SU-DHL-6 (cell line): ENCODE data around the gene SLC25A4.

ENCODE experiments used
- H2AFZ ChIP-seq: fragments of 200-600 bp; sonication (generic); 2 replicates; pipeline ENCODE4 v1.6.1; 2014; ENCODE audit warnings: low read depth, mild to moderate bottlenecking, moderate library complexity, mixed read lengths, antibody characterized with exemption, low read length; ENCODE audit not compliant: severe bottlenecking
- H3F3A ChIP-seq: fragments of 200-600 bp; shearing (Covaris generic); 2 replicates; pipeline ENCODE4 v1.6.0; 2016; ENCODE audit warnings: antibody characterized with exemption, mild to moderate bottlenecking; ENCODE audit not compliant: insufficient read depth
- H3K27ac ChIP-seq: fragments of 200-600 bp; sonication (generic); 2 replicates; pipeline ENCODE4 v1.5.1; 2016; ENCODE audit warnings: low read depth, mild to moderate bottlenecking, low read length, moderate library complexity, mixed read lengths
- H3K27me3 ChIP-seq: fragments of 200-600 bp; sonication (generic), shearing (Covaris generic); 2 replicates; pipeline ENCODE4 v1.6.0; 2014; ENCODE audit warnings: mild to moderate bottlenecking, low read length
- H3K36me3 ChIP-seq: fragments of 200-600 bp; sonication (generic); 2 replicates; pipeline ENCODE4 v1.6.1; 2014; ENCODE audit warnings: mild to moderate bottlenecking, low read length, mixed read lengths
- H3K4me2 ChIP-seq: fragments of 300-600, 200-600 bp; shearing (Covaris generic), sonication (generic); 2 replicates; pipeline ENCODE4 v1.6.0; 2014; ENCODE audit warnings: low read length, low read depth, mild to moderate bottlenecking; ENCODE audit not compliant: poor library complexity, severe bottlenecking
- H3K4me3 ChIP-seq: fragments of 200-600 bp; sonication (generic); 2 replicates; pipeline ENCODE4 v1.5.1; 2014; ENCODE audit warnings: antibody characterized with exemption, low read length, mild to moderate bottlenecking, mixed read lengths; ENCODE audit not compliant: insufficient read depth, poor library complexity, severe bottlenecking
- H3K79me2 ChIP-seq: fragments of 200-600 bp; sonication (generic); 2 replicates; pipeline ENCODE4 v1.6.1; 2014; ENCODE audit warnings: mild to moderate bottlenecking, low read length, moderate library complexity; ENCODE audit not compliant: insufficient read depth
- H3K9ac ChIP-seq: fragments of 200-600 bp; sonication (generic); 2 replicates; pipeline ENCODE4 v1.7.0; 2014; ENCODE audit warnings: mild to moderate bottlenecking, low read length
- H3K9me2 ChIP-seq: fragments of 200-600 bp; sonication (generic); replicated peaks from 2 replicates; pipeline ENCODE4 v1.6.1; 2014; ENCODE audit warnings: low read length; ENCODE audit not compliant: insufficient read depth
- H3K9me3 ChIP-seq: fragments of 200-600 bp; sonication (generic); 2 replicates; pipeline ENCODE4 v1.6.1; 2014; ENCODE audit warnings: low read length, mixed read lengths; ENCODE audit not compliant: insufficient read depth
- H4K20me1 ChIP-seq: fragments of 200-600 bp; sonication (generic); 2 replicates; pipeline ENCODE4 v1.6.1; 2014; ENCODE audit warnings: low read depth, mild to moderate bottlenecking, antibody characterized with exemption, low read length, moderate library complexity, mixed read lengths
- CTCF ChIP-seq: fragments of 200-600 bp; sonication (generic); IDR thresholded peaks from one replicate; pipeline ENCODE4 v1.5.1; 2017; ENCODE audit warnings: antibody characterized with exemption, mild to moderate bottlenecking, low read length, moderate library complexity; ENCODE audit not compliant: insufficient read depth, poor library complexity, severe bottlenecking
- EZH2phosphoT487 ChIP-seq: fragments of 200-600 bp; sonication (generic), shearing (Covaris generic); conservative IDR thresholded peaks from 2 replicates; pipeline ENCODE4 v1.6.1; 2018; ENCODE audit warnings: mild to moderate bottlenecking, antibody characterized with exemption, low read length, moderate library complexity, mixed read lengths

The SLC25A4 gene

DNA sequence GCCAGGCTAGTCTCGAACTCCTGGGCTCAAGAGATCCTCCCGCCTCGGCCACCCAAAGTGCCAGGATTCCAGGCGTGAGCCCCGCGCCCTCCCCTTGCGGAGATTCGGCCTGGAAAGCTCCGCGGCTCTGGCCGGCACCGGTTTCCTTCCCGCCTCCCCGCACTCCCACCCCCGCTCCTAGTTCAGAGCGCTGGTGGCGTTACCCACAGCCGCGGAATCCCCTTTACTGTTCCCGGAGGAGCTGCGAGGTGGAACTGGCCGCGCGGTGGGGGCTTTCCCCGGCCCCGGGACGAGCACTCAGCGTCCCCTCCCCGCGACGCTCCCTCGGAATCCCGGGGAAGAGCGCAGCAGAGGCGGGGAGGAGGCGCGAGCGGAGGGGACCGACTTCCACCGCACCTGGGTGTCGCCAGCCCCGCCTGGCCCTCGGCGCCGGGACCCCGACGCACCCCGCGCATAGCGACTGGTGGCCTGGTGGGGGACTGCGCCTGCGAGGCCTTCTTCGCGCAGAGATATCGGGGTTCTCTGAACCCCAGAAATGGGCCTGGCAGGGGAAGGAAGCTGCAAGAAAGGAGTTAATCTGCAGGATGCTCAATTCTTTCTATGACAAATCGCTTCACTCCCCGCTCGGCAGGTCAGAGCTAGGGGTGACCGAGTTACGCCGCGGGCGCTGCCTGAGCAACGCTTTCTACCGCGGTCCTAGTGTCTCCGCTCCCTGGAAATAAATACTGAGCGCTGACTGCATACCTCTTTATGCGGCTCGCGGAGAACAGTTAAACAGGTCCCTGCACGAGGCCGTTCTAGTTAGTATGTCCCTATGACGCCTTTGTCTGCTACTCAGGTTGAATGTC, 14.6 kb upstream of the SLC25A4 start:
- Histone ChIP-seq H4K20me1 (no peaks in the 10 kb centered on the region), H3K4me2 (no peak overlapping the region), H3K79me2 (no peaks in the 10 kb centered on the region), H3F3A (no peaks in the 10 kb centered on the region), H3K36me3 (no peaks in the 10 kb centered on the region), H3K9me3 (no peaks in the 10 kb centered on the region), H3K27ac (no peak overlapping the region), H2AFZ (no peak overlapping the region), H3K9me2 (no peaks in the 10 kb centered on the region), H3K4me3 (no peak overlapping the region), H3K9ac (no peak overlapping the region), H3K27me3 (no peaks in the 10 kb centered on the region)
- no peak for TF ChIP-seq EZH2phosphoT487
- no peak for TF ChIP-seq CTCF

DNA sequence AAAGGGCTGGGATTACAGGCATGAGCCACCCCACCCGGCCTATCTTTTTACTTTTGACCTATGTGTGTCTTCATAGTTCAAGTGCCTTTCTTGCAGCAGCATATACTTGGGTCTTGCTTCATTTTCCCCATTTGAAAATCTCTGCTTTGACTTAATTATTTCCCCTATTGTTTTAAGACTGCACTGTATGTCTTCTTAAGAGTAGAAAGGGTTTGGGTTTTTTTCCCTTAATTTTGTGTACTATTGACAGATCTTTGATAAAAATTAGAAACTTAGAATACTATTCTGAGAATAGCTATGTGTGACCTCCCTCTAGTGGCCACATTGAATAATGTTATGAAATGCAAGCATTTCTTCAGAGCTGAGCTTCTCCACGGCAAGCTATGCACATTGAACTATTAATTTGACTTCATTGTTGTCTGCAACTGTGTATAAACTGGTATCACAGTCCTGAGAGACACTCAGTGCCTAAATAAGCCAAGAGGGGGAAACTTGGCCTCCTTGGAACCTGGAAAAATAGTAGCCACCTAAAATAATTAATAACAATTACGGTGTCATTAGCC, 8.7 kb upstream of the SLC25A4 start:
- no peaks in the 10 kb centered on the region for H4K20me1 ChIP-seq
- H3K36me3 ChIP-seq = no peaks in the 10 kb centered on the region
- no peaks in the 10 kb centered on the region for H3K9me3 ChIP-seq
- no peak overlapping the region for H3K27ac ChIP-seq
- H3K27me3 ChIP-seq = no peaks in the 10 kb centered on the region
- H3K79me2 ChIP-seq = no peaks in the 10 kb centered on the region
- TF ChIP-seq CTCF (peak; percentile 85), EZH2phosphoT487 (no peak)
- no peak overlapping the region for H3K9ac ChIP-seq
- H3F3A ChIP-seq = no peaks in the 10 kb centered on the region
- H3K4me2 ChIP-seq = no peak overlapping the region
- no peak overlapping the region for H2AFZ ChIP-seq
- H3K4me3 ChIP-seq = no peak overlapping the region
- no peaks in the 10 kb centered on the region for H3K9me2 ChIP-seq

DNA sequence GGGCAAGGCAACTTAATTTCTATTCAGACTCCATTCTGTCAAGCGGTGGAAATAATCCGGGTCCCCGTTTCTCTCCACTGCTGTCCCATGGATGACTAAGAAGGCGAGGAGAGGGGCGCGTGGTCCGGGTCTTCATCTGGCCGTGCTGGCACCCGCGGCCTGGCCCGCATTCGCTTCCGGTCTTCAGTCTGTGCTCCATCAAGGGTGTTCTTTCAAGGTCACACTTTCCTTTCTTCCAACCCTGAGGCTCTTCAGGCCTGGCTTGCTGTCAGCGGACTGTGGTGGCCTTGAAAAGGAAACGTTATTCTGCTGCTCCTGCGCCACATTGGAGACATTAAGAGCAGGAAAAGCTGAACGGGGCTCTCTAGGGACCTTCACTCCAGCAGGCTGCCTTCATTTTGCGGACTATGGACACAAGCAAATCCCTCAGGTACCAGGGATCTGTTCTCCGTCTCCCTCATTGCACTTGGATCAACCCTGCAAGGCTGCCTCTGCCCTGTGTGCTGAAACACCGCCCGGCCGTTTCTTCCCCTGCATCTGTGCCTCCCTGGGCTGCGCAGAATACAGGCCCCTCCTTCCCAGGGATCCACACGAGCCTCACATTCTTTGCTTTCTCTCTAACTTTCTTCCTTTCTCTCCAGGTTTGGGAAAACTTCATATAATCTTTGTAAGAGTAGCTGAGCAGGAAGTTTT, 5.7 kb upstream of the SLC25A4 start:
- Histone ChIP-seq H3K27me3 (no peaks in the 10 kb centered on the region), H3K36me3 (0 out of 2 replicates have a peak, but pooled peaks cover 3% of the 10 kb centered on the region), H3F3A (0 out of 2 replicates have a peak, but pooled peaks cover 5% of the 10 kb centered on the region), H3K4me2 (no peak overlapping the region), H3K79me2 (no peaks in the 10 kb centered on the region), H3K9me3 (no peaks in the 10 kb centered on the region), H3K9me2 (no peaks in the 10 kb centered on the region), H4K20me1 (no peaks in the 10 kb centered on the region), H3K9ac (no peak overlapping the region), H2AFZ (no peak overlapping the region), H3K4me3 (no peak overlapping the region), H3K27ac (no peak overlapping the region)
- no peak for TF ChIP-seq CTCF
- TF ChIP-seq EZH2phosphoT487 = no peak
